IPS-20b (cell line): Measurements from ENCODE around the gene HHAT.
A peak's percentile ranks its signal among the peaks of the same experiment; 100 is the strongest.

Experiments
- H3K27ac ChIP-seq: one replicate; pipeline ENCODE4 v1.5.1; 2013; ENCODE audit warnings: low read length
- H3K27me3 ChIP-seq: 2 replicates; pipeline ENCODE4 v1.6.1; 2013; ENCODE audit warnings: mild to moderate bottlenecking, low read length, inconsistent platforms; ENCODE audit not compliant: insufficient read depth
- H3K36me3 ChIP-seq: 2 replicates; pipeline ENCODE4 v1.6.1; 2013; ENCODE audit warnings: low read depth, mild to moderate bottlenecking, inconsistent platforms, low read length, moderate library complexity; ENCODE audit not compliant: insufficient read depth
- H3K4me1 ChIP-seq: 2 replicates; pipeline ENCODE4 v1.6.1; 2013; ENCODE audit warnings: mild to moderate bottlenecking, control low read depth, inconsistent platforms, low read length, moderate library complexity; ENCODE audit not compliant: insufficient read depth
- H3K4me3 ChIP-seq: 2 replicates; pipeline ENCODE4 v1.5.1; 2013; ENCODE audit warnings: mild to moderate bottlenecking, low read length, inconsistent platforms
- H3K9ac ChIP-seq: 2 replicates; pipeline ENCODE4 v1.6.1; 2013; ENCODE audit warnings: low read depth, mild to moderate bottlenecking, inconsistent platforms, low read length, moderate library complexity
- H3K9me3 ChIP-seq: 2 replicates; pipeline ENCODE4 v1.6.1; 2013; ENCODE audit warnings: mild to moderate bottlenecking, low read depth, low read length, inconsistent platforms; ENCODE audit not compliant: insufficient read depth

The HHAT gene

DNA sequence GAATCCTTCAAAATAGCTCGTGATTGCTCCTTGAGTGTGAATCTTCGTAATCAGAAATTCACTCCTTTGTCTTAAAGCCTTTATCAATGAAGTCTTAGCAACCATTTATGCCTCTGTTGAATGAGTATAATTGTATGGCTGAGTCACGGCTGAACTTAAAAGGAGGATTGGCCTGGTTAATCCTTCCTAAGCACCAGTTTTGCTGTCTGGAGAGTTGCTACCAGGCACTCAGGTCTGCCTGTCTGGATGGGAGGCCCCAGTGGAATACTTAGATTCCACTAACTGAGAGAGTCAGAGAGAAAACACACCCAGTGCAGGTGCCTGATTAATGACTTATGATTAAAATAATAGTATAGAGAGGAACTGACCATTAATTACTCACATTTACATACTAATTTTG lies 7.6 kb upstream of the HHAT start:
- no peak overlapping the region for H3K4me3 ChIP-seq
- H3K9me3 ChIP-seq: no peaks in the 10 kb centered on the region
- H3K4me1 ChIP-seq: no peaks in the 10 kb centered on the region
- H3K27me3 ChIP-seq: no peaks in the 10 kb centered on the region
- no peak overlapping the region for H3K27ac ChIP-seq
- no peaks in the 10 kb centered on the region for H3K36me3 ChIP-seq
- H3K9ac ChIP-seq: no peak overlapping the region

DNA sequence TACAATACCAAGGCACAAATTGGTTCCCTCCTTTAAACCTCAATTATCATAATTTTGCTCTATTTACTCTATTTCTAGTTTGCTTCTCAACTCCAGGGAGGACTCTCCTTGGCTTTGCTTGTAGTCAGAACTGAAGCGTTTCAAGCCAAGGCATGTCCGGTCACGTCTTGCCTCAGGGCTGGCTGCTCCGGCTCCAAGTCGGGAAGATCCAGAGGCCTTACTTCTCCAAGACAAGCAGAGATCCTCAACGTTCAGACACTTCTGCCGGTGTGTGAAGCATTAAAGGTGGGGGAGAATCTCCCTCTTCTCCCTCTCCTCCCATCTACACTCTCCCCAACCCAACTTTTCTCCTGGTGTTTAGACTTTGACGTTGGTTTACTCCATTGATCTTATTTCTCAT lies 7.2 kb upstream of the HHAT start:
- Histone ChIP-seq H3K9ac (no peak overlapping the region), H3K4me3 (no peak overlapping the region), H3K36me3 (no peaks in the 10 kb centered on the region), H3K27ac (no peak overlapping the region), H3K27me3 (peaks cover 2% of the 10 kb centered on the region; the same call in 1 of the 2 replicates), H3K4me1 (no peaks in the 10 kb centered on the region), H3K9me3 (no peaks in the 10 kb centered on the region)

DNA sequence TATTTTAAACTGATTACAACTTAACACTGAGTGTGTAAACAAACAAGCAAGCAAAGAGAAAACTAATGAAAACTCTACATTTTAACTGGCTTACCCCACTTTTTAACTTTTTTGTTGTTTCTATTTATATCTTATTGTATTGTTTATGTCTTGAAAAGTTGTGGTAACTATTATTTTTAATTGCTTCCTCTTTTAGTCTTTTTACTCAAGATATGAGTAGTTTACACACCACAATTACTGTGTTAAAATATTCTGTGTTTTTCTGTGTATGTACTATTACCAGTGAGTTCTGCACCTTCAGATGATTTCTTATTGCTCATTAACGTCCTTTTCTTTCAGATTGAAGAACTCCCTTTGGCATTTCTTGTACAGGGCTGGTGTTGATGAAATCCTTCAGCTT lies 4.7 kb upstream of the HHAT start:
- no peaks in the 10 kb centered on the region for H3K9me3 ChIP-seq
- H3K9ac ChIP-seq: no peak overlapping the region
- H3K36me3 ChIP-seq: no peaks in the 10 kb centered on the region
- no peak overlapping the region for H3K4me3 ChIP-seq
- H3K27ac ChIP-seq: no peak overlapping the region
- H3K4me1 ChIP-seq: no peaks in the 10 kb centered on the region
- H3K27me3 ChIP-seq: peaks cover 23% of the 10 kb centered on the region

DNA sequence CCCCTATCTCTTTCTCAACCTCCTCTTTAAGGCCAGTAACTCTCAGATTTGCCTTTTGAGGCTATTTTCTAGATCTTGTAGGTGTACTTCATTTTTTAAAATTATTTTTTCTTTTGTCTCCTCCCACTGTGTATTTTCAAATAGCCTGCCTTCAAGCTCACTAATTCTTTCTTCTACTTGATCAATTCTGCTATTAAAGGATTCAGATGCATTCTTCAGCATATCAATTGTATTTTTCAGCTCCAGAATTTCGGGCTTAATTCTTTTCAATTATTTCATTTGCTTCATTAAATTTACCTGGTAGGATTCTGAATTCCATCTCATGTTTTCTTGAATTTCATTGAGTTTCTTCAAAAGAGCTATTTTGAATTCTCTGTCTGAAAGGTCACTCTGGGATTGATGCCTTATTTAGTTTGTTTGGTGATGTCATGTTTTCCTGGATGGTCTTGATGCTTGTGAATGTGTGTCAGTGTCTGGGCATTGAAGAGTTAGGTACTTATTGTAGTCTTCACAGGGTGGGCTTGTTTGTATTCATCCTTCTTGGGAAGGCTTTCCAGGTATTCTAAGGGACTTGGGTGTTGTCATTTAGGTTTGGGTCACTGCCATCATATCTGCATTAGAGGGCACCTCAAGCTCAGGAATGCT lies 3.6 kb upstream of the HHAT start:
- H3K36me3 ChIP-seq: no peaks in the 10 kb centered on the region
- no peaks in the 10 kb centered on the region for H3K9me3 ChIP-seq
- H3K4me3 ChIP-seq: no peak overlapping the region
- H3K27ac ChIP-seq: no peak overlapping the region
- H3K9ac ChIP-seq: no peak overlapping the region
- no peaks in the 10 kb centered on the region for H3K4me1 ChIP-seq
- H3K27me3 ChIP-seq: peaks cover 34% of the 10 kb centered on the region

DNA sequence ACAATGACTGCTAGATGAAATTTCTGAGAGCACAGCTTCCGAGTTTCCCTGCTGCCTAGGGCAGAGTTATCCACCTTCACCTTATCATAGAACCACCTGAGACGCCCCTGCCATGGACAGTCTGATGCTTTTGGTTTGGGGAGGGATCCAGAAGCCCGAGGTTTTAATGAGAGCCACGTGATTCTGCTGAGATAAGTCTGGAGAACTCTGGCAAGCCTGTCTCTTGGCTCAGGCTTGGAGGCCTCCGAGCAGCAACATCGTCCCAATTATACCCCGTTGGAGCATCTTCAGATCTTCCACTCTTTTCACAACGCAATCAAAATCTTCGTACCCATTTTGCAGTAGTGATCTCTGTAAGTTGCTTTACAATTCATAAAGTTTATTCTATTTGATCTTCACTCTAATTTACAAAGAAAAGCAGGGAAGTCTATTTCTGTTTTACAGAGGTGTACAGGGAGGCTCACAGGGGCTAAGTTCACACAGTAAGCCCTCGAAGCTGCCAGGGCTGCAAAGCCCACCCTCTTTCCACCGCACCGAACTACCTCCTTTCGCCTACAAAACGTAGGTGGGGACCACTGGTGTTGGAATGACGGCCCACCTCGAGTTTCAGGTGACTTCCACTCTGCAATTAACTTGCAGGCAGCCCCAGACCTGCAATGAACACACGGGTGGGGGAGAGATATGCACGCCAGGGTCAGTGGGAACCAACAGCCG lies 513 bp upstream of the HHAT start:
- no peaks in the 10 kb centered on the region for H3K36me3 ChIP-seq
- H3K9ac ChIP-seq: peak overlapping the region; percentile 60; the same call in 1 of the 2 replicates
- peak overlapping the region; percentile 78 for H3K4me3 ChIP-seq
- no peak overlapping the region for H3K27ac ChIP-seq
- peaks cover 64% of the 10 kb centered on the region for H3K27me3 ChIP-seq
- H3K4me1 ChIP-seq: no peaks in the 10 kb centered on the region
- no peaks in the 10 kb centered on the region for H3K9me3 ChIP-seq

DNA sequence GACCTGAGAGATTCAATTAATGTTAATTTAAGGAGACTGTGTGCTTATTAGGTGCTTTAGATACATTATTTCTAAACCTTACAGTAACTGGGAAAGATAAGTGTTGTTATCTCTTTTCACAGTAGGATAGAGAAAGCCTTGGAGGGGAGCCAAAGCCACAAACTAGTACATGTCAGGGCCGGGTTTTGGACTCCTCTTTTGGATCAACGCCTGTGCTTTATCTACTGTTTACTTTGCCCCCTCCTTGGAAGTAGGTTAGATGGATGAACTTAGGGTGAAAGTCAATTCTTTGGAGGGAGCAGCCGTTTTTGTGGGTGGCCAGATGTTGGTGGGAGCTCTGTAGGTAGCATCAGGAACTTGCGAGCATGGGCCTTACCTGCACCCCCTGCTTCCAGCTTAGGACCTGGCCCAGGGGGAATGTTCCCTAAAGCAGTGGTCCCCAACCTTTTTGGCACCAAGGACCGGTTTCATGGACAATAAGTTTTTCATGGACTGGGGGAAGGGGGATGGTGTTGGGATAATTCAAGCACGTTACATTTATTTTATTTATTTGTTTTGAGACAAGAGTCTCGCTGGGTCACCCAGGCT lies 1.7 kb downstream of the HHAT start:
- Histone ChIP-seq H3K27me3 (peaks cover 73% of the 10 kb centered on the region), H3K4me1 (no peaks in the 10 kb centered on the region), H3K27ac (no peak overlapping the region), H3K9me3 (no peaks in the 10 kb centered on the region), H3K9ac (no peak overlapping the region), H3K36me3 (no peaks in the 10 kb centered on the region), H3K4me3 (no peak overlapping the region)

GRCh38 chr1:210332233-210332632 lies 3.5 kb downstream of the HHAT start:
- H3K27ac ChIP-seq: no peak overlapping the region
- H3K9me3 ChIP-seq: no peaks in the 10 kb centered on the region
- no peak overlapping the region for H3K4me3 ChIP-seq
- H3K4me1 ChIP-seq: no peaks in the 10 kb centered on the region
- no peaks in the 10 kb centered on the region for H3K36me3 ChIP-seq
- H3K9ac ChIP-seq: no peak overlapping the region
- peaks cover 68% of the 10 kb centered on the region for H3K27me3 ChIP-seq

DNA sequence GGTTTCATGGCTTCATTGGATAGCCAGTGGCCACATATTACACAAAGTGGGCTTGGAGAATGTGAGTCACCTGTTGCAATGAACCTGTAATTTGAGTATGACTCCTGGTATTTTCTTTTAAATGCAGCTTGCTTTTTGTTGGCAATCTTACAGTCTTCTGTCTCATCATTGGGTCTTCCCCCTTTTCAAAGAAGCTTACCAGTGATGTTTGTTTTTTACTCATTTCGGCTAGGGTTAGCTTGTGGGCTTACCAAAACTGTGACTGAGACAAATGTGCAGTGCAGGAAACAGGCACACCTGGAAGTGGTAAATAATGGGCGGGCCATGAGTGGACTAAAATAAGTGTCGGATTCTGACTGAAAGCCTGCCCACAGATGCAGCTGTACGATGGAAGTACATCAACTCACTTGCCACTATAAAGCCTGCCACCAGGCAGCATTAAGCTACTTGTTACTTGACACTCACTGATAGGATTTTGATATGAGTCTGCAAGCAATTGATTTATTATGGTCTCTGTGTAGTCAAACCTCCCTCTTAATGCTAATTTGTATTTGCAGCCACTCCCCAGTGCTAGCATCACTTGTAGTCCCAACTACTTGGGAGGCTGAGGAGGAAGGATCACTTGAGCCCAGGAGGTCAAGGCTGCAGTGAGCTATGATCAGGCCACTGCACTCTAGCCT lies 4.2 kb downstream of the HHAT start:
- no peaks in the 10 kb centered on the region for H3K4me1 ChIP-seq
- no peaks in the 10 kb centered on the region for H3K36me3 ChIP-seq
- H3K9me3 ChIP-seq: no peaks in the 10 kb centered on the region
- H3K27me3 ChIP-seq: peaks cover 62% of the 10 kb centered on the region
- no peak overlapping the region for H3K4me3 ChIP-seq
- H3K27ac ChIP-seq: no peak overlapping the region
- no peak overlapping the region for H3K9ac ChIP-seq

DNA sequence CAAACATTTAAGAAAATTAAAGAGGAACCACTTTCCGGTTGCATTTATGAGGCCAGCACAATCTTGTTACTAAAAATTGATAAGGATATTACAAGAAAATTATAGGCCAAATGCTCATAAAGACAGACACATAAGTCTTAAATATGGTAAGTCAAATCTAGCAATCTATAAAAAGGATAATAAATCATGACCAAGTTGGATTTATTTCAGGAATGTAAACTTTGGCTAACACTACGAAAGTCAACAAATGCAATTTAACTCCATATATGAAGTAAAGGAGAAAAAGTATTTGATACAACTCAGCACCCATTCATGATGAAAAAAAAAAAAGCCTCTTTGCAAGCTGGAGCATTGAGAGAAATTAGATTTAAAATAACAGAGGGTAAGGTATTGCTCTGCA lies 6.3 kb downstream of the HHAT start:
- Histone ChIP-seq H3K36me3 (no peaks in the 10 kb centered on the region), H3K9me3 (no peaks in the 10 kb centered on the region), H3K27me3 (peaks cover 44% of the 10 kb centered on the region), H3K27ac (no peak overlapping the region), H3K4me3 (no peak overlapping the region), H3K4me1 (no peaks in the 10 kb centered on the region), H3K9ac (no peak overlapping the region)

GRCh38 chr1:210336362-210336761 lies 7.7 kb downstream of the HHAT start:
- no peaks in the 10 kb centered on the region for H3K36me3 ChIP-seq
- H3K9me3 ChIP-seq: no peaks in the 10 kb centered on the region
- peaks cover 31% of the 10 kb centered on the region for H3K27me3 ChIP-seq
- H3K4me3 ChIP-seq: no peak overlapping the region
- no peak overlapping the region for H3K27ac ChIP-seq
- no peak overlapping the region for H3K9ac ChIP-seq
- no peaks in the 10 kb centered on the region for H3K4me1 ChIP-seq

GRCh38 chr1:210339500-210339899 lies 10.8 kb downstream of the HHAT start:
- H3K4me1 ChIP-seq: no peaks in the 10 kb centered on the region
- H3K36me3 ChIP-seq: no peaks in the 10 kb centered on the region
- no peak overlapping the region for H3K4me3 ChIP-seq
- H3K27me3 ChIP-seq: peaks cover 4% of the 10 kb centered on the region; the same call in 1 of the 2 replicates
- no peaks in the 10 kb centered on the region for H3K9me3 ChIP-seq
- no peak overlapping the region for H3K27ac ChIP-seq
- no peak overlapping the region; the same call in 1 of the 2 replicates for H3K9ac ChIP-seq
